ENCODE data around the gene SEMA4D.
A peak's percentile ranks its signal among the peaks of the same experiment; 100 is the strongest.
"Not testable (repeated sequence)": the region's sequence is repeated elsewhere in the genome, so short reads cannot be mapped to it uniquely, and the experiment has no call there.

SEMA4D gene

DNA sequence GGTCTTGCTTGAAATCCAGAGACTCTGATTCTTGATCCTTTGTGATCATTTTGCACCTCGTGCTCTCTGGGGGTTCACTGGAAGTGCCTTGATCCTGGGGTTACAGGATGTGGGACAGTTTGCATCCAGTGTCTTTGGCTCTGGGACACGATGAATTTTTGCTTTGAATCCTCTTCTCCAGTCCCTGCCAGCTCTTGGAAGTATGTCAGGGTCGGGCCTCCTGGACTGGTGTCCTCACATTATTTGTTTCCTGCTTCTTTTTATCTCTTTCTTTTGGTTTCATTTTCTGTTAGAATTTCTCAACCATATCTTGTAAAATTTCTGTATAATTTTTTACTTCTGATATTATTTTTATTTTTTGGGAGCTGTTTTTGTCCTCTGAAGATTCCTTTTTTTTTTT lies 145.5 kb downstream of the SEMA4D start:
- no peak for DNase-seq (ENCODE audit: low spot score)

DNA sequence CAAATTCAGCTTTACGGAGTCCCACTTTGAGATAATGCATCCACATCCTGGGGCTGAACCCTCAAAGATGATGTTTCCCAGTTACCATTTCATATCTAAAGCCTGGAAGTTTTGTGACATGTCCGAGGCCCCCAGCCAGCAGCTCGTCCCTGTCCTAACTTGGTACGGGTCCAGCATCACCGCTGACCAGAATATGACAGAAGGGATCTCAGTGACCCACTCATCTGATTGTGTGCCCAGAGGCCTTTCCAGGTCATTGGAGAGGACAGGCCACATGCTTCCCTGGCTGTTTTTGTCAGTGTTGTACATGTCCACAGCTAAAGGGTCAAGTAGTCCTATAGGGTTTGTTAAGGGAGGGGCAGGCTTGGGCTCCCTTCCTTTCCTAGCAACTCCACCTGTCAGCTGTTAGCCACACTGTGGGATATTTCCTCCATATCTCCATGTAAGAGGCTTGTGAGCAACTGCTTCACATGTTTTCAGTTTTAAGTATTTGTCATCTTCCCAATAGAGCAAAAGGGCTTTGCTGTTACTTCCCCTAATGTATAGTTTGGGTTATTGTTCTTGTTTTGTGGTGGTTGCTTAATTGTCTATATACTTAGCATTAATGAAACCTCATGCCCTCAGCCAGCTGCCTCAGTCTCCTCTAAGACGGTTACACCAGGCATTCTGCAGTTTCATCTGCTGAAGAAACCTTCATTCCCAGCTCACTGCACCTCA lies 146.2 kb downstream of the SEMA4D start:
- DNase-seq (ENCODE audit: low spot score) = no peak

DNA sequence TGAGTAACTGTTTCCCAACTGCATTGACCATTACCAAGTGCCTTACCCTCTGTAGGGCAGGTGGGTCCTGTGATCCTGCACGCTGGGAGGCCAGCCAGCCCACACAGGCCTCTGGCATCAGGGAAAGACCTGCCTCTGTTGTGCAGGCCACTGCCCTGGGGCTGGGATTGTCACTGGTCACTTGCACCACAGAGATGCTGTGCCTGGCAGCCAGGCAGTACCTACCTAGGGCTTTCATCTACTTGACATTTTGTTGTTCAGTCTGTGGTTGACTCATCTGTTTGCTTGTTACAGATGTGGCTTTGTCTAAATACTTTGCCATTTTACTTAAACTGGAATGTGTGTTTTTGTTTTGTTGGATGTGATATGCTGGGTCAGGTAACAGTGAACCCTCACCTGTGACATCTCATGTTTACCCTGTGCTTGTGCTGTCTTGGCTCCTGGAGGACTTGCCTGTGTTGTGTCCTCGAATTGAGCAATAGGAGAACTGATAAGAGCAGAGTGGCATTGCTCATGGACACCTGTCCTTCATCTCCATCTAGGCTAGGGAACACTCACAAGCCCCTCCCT lies 146.8 kb downstream of the SEMA4D start:
- no peak for DNase-seq (ENCODE audit: low spot score)

DNA sequence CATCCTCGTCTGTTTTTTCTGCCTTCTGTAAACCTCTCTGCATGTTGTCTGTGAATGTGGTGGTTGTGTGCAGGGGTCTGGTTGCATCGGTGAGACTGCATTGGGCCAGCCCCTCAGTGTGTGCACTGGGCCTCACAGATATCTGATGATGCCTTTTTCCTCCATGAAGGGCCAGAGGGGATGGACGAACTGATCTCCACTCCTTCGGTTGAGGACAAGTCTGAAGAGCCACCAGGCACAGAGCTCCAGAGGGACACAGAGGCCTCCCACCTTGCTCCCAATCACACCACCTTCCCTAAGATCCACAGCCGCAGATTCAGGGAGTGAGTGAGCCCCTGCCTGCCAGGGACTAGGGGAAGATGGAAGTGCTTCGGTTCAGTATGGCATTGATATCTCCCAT lies 148.3 kb downstream of the SEMA4D start:
- no peak for DNase-seq (ENCODE audit: low spot score)

DNA sequence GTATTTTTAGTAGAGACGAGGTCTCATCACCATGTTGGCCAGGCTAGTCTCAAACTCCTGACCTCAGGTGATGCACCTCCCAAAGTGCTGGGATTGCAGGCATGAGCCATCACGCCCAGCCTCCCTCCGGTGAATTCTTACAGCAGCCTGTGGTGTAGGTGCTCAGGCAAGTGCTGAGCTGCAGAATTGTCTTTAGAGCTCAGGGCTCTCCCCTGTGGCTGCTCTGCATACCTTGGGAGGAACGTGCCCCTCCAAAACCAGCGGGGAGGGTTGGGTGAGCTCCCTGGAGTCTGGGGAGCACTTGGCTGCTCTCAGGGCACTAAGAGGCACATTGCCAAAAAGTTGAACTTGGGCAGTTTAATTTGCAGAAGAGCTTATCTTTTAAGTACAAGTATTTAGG lies 150.3 kb downstream of the SEMA4D start:
- no peak for DNase-seq (ENCODE audit: low spot score)

DNA sequence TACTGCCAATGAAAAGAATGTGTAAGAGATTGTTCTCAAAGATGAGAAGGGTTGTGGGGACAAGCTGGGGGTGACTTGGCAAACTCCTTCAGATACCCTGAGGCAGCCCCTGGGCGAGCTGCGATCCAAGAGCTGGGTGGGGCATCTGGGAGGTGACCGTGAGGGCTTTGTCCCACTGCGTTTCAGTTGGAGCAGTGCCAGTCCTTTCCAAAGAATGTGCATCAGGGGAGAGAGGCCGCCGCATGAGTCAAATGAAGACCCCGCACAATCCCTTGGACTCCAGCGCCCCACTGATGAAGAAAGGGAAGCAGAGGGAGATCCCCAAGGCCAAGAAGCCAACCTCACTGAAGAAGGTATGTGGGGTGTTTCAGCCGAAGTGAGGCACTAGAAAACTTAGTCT lies 151.2 kb downstream of the SEMA4D start:
- no peak for DNase-seq (ENCODE audit: low spot score)

DNA sequence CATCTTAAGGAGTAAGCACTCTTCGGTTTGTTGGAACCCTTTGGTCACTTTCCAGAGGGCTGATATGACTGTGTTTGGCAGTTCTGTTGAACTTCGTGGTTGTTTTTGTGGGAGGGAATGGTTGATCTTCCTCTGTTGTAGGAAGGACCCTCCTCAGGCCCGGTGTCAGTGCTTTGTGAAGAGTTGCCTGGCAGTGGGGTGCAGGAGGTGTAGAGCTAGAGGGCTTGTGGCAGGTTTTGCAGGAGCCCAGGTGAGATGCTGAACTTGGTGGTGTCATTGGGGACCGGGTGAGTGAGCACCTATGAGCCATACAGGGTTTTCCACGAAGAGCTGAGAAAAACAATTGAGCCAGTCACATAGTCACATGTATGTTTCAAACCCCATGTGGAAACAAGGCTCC lies 152.4 kb downstream of the SEMA4D start:
- DNase-seq (ENCODE audit: low spot score) = no peak

DNA sequence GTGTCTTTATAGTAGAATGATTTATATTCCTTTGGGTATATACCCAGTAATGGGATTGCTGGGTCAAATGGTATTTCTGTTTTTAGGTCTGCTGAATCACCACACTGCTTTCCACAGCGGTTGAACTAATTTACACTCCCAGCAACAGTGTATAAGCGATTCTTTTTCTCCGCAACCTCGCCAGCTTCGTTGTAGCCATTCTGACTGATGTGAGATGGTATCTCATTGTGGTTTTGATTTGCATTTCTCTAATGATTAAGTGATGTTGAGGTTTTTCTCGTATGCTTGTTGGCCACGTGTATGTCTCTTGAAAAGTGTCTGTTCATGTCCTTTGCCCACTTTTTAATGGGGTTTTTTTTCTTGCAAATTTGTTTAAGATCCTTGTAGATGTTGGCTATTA lies 154.1 kb downstream of the SEMA4D start:
- DNase-seq (ENCODE audit: low spot score) = not testable (repeated sequence)

DNA sequence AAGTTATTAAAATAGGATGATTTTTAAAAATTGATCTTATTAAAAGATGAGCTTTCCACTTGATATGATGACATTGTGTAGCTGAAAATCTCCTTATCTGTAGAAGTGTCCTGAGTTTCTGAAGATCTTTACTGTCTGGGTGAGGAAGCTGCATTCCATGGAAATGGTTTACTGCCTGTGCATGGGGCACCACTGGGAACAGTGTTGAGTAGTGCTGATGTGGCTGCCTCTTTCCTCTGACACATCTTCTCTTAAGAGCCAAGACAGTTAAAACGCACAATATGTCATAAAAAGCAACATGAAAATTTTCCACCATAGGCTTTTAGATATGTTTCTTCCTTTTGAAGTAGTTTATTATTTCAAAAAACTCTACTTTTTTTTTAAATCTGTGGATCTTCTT lies 155.0 kb downstream of the SEMA4D start:
- no peak for DNase-seq (ENCODE audit: low spot score)

DNA sequence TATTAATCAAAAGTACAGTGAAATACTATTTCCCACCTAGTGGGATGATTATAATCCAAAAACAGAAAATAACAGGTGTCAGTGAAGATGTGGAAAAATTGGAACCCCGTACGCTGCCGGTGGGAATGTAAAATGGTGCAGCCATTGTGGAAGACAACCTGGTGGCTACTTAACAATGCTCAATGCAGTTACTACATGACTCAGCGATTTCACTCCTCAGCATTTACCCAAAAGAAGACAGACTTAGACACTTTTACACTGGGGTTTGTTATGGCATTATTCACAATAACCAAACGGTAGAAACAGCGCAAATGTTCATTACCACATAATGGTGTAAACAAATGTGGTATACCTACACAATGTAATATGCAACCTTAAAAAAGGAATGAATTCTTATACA lies 155.7 kb downstream of the SEMA4D start:
- DNase-seq (ENCODE audit: low spot score) = no peak

DNA sequence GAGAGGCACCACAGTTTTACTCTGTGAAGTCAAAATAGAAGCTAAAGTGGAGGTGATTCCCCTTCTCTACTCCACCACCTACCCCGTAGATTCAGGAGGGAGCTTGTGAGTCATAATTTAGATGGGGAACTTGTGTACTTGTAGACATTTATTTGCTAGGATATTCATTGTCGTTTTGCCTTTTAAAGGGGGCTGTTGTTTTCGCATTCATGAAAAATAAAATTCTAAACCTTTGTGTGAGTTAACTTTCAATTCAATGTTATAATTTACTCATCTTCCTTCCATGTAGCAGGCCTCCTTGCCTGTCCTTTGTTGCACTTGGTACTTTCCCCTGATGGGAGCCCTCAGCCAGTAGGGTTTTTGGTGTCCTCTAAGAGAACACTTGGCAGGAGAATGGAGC lies 157.6 kb downstream of the SEMA4D start:
- no peak for DNase-seq (ENCODE audit: low spot score)

DNA sequence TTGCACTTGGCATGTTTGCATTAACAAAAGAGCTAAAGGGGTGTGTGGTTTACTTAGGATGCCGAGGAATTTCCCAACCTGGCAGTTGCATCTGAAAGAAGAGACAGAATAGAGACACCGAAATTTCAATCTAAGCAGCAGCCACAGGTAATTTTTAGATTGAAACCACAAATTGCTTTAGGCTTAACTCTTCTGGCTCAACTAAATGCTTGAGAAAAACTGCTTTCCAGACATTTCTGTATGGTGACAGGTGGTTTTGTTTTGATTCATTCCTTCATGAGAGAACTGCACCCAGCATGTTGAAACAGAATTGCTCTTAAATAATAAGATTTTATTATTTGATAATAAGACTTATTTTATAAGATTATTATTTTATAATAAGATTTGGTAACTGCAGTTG lies 158.1 kb downstream of the SEMA4D start:
- no peak for DNase-seq (ENCODE audit: low spot score)

DNA sequence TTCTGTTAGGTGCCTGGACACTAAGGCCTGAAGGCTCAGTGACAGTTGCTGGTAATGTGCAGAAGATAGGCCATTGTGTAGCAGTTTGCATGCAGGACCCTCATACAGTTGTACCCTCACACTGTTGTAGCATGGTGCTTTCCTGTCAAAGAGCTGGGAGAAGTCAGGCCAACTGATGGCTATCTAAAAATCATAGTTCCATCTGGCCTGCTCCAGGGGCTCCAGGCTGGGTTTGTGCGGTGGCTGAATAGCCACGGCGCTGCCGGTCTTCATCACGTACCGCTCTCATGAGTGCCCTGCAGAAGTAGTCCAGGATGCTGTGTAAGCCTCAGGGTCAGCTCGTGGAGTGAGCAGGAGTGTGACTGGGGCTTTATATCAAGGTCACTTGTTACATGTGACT lies 167.4 kb downstream of the SEMA4D start:
- no peak for DNase-seq (ENCODE audit: low spot score)

DNA sequence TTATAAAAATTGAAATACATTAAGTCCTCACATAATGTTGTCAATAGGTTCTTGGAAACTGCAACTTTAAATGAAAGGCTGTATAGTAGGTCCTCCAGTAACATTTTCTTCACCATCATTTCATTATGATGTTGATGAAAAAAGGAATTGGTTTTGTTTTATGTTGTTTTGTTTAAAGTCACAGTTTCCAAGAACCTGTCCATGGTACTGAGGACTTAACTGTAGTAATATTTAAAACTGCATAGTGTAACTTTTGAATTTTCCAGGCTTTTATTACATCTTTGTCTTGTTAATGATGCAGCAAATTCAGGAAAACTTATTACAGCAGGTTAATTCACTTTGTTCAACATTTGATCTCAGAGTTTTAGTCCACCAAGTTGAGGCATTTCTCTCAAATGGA lies 168.0 kb downstream of the SEMA4D start:
- DNase-seq (ENCODE audit: low spot score) = no peak

DNA sequence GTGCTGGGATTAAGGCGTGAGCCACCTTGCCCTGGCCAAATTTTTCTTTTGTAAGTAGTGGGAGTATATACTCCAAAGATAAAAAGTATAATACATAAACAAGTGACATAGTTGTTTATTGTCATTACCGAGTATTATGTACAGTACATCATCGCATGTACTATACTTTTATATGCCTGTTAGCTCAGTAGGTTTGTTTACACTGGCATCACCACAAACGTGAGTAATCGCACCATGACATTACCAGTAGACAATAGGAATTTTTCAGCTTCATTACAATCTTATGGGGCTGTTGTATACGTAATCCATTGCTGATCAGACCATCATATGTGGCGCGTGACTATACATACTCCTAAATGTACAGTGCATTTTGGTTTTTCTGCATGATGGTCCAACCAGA lies 169.8 kb downstream of the SEMA4D start:
- DNase-seq (ENCODE audit: low spot score) = no peak

DNA sequence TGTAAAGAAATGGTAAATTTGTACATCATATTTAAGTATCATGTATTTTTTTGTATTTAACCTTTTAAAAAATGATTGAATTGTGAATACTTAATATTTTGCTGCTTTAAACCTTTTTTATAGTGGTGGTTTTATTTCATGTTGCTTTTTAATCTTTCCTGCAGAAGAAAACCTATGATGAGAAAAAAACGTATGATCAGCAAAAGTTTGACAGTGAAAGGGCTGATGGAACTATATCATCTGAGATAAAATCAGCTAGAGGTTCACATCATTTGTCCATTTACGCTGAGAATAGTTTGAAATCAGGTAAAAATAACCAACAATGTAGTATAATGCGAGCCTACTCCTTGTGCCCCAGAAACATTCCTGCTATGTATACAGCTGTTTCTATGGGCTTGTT lies 172.2 kb downstream of the SEMA4D start:
- no peak for DNase-seq (ENCODE audit: low spot score)

DNA sequence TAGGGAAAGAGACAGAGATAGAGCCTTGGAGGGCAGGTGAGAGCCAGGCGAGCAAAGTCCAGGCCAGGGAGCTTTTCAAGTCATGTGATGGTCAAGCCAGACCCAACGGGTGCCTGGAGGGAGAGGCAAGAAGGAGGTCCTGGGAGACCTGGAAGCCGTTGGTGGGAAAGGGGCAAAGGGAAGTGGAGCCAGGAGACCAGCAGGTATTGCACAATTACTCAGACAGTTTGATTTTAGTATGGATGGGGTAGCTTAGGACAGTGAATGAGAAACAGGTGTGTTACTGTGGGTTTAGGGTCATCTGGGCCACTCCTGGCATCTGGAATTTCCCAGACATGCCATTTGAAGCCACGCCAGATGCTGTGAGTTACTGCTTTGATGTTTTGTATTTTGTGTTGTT lies 174.5 kb downstream of the SEMA4D start:
- no peak for DNase-seq (ENCODE audit: low spot score)

DNA sequence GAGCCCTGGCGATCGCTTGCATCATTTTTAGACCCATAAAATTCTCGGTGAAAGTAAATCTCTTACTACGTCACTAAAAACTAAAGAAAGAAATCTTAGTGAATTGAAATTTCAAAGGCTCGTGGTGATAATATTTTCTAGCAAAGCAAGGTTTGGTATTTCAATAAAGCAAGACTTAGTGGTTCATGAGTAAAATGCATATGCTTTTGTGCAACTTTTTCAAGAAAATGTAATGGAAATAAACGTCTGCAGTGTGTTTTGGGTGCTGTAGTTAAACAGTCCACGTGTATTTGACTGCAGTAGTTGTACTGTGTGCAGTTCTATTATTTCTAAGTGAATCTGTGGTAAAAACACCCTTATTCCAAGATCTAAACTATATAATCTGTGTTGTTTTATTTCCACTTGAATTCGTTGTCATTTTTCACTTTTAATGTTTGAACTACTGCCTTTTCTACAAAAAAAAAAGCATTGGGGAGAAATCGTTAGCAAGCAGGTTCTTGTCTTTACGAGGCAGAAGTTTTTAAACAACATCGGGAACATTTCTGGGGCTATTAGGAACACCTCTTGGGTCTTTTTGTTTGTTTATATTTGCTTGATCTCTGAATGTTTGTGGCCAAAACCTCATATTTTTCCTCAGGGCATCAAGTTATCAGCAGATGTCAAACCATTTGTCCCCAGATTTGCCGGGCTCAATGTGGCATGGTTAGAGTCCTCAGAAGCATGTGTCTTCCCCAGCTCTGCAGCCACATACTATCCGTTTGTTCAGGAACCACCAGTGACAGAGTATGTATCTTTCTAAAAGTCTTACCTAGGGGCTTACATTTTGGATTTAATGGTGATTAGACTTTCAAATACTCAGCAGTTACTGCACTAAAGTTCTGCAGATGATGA lies 178.7 kb downstream of the SEMA4D start:
- DNase-seq (ENCODE audit: low spot score) = no peak

DNA sequence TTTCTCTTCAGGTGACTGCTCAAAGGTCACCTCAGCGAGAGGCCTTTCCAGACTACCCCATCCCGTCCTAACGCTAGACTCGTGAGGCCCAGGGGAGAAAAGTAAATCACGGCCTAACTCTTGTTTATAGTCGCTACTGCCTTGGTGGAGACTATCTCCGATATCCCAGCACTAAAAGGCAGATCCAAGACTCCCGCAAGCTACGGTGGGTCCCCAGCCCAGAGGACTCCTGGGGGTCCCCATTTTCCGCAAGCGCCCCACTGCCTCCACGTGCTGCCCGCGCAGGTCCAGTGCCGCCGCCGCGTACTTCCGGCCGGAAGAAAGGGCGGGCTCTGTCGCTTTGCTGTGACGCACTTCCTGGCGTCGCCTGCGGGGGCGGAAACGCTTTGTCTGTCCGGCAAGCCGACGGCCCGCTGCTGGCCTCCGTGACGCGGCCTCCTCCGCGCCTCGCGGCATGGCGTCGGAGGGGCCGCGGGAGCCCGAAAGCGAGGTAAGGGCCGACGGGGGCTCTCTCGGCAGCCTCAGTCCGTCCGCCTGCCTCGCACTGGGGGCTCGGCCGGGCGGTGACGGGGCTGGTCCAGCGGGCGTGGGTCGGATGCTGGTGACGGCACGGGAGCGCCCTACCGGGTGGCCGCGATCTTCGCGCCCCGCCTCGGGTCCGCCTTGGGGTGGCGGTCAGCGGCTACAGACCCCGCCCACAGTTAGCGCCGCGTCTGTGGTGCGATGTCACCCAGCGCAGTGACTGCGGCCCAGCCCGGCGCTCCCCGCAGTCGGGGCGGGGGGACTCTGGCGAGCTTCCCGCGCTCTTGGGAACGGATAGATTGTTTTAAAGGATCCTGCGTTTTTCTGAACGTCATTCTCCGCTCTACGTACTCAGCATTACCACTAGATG lies 179.5 kb downstream of the SEMA4D start, which contains the start of gene SECISBP2:
SECISBP2 (plus strand) TSS at position 378 of the 892 bp plus-strand sequence; CDS start at position 455, 77 bp downstream.
- peak; percentile 90 for DNase-seq (ENCODE audit: low spot score)

DNA sequence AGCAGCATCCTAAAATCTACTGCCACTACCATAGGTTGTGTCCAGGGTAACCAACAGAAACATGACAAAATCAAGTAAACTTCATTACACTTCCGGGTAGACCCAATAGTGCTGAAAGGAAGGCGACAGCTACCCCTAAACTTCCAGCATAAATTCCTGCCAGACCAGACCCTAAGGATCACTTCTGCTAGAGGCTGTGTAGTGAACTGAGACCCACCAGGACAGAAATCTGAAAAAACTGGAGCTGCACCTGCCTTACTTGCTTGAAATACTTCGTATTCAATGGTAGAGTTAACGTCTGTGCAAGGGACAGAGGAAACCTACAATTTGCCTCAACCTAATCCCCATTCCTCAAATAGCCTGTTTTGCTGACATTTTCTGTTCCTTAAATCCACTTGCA lies 180.6 kb downstream of the SEMA4D start:
- no peak for DNase-seq (ENCODE audit: low spot score)

DNA sequence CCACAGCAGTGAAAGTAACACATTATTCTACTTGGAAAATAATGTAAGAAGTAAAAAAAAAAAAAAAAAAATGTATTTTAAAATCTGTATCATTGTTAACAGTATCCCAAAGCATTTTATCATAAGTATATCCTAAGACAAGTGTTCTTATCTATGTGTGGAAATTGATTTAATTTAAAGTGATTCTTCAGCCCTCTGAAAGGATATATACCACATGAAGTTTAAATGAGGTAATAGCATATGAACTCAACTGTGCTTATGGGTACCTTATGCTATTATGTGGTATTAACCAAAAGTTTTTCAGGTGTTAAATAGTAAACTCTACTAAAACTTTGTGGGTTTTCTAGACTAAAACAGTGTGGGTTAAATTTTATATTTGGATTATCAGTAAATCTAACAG lies 182.4 kb downstream of the SEMA4D start:
- no peak for DNase-seq (ENCODE audit: low spot score)

DNA sequence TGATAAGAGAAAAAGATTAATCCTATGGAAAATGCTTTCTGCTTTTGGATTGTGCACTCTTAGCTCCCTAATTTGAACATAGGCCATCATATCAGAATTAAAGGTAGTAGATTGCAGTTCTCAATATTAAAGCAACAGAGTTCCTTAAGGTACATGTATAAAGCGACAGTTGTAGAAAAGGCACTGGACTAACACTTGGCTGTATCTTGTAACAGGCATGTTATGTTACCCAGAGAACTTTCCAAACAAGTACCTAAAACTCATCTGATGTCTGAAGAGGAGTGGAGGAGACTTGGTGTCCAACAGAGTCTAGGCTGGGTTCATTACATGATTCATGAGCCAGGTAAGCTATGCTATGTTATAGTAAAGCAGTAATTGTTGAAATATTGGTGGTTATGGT lies 183.0 kb downstream of the SEMA4D start:
- no peak for DNase-seq (ENCODE audit: low spot score)
